B cell (primary cell): ENCODE data around the gene RPL13.

Experiments
- CTCF ChIP-seq: fragments of 200-600 bp; IDR thresholded peaks from one replicate; pipeline ENCODE4 v1.8.0; 2022; ENCODE audit warnings: antibody characterized with exemption, mild to moderate bottlenecking
- EZH2 ChIP-seq: IDR thresholded peaks from 2 replicates; pipeline ENCODE4 v1.6.1; 2012; ENCODE audit warnings: borderline replicate concordance, low read depth, mild to moderate bottlenecking, moderate library complexity, low read length; ENCODE audit not compliant: insufficient read depth, poor library complexity, severe bottlenecking

- TF ChIP-seq CTCF (no peak), EZH2 (no peak)
Observed at GRCh38 chr16:89536371-89536770, 24.1 kb upstream of the RPL13 start.
